NOMO-1 treated with dmso at 0.1 percent for 144 hours (cell line): ENCODE results near the gene MMS19.

ENCODE experiments used
- DNase-seq: peaks from one replicate; lab custom pipeline; 2025; ENCODE audit not compliant: unreplicated experiment; lab: John Stamatoyannopoulos, UW

The MMS19 gene

GRCh38 chr10:97525683-97526110 is 27.5 kb upstream of the MMS19 start:
- DNase-seq = no peak

- DNase-seq = no peak
Measured at GRCh38 chr10:97525086-97525485, 26.9 kb upstream of the MMS19 start.

- no peak for DNase-seq
Measured at GRCh38 chr10:97522937-97523336, 24.7 kb upstream of the MMS19 start.

DNA sequence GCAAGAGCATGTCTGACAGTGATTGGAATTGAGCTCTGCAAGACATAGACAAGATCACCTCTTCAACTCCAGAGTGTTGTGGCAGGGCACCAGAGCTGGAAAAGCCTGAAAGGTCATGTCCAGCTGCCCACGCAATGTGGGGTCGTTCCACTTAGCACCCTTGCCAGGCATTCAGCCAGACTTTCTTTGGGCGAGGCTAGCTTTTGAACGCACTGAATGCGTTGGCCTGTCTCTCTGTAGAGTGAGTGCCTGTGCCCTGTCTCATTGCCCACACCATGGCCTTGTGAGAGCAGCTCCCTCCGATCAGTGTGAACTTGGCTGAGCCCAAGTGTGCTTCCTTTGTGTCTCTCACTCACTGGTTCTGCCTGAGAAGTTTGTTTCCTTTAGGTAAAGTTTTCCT is 23.8 kb upstream of the MMS19 start:
- DNase-seq = no peak

- DNase-seq = no peak
Measured at GRCh38 chr10:97520978-97521761, 22.9 kb upstream of the MMS19 start.

GRCh38 chr10:97520520-97520919 is 22.3 kb upstream of the MMS19 start:
- no peak for DNase-seq

GRCh38 chr10:97519342-97519741 is 21.1 kb upstream of the MMS19 start:
- DNase-seq = no peak

DNA sequence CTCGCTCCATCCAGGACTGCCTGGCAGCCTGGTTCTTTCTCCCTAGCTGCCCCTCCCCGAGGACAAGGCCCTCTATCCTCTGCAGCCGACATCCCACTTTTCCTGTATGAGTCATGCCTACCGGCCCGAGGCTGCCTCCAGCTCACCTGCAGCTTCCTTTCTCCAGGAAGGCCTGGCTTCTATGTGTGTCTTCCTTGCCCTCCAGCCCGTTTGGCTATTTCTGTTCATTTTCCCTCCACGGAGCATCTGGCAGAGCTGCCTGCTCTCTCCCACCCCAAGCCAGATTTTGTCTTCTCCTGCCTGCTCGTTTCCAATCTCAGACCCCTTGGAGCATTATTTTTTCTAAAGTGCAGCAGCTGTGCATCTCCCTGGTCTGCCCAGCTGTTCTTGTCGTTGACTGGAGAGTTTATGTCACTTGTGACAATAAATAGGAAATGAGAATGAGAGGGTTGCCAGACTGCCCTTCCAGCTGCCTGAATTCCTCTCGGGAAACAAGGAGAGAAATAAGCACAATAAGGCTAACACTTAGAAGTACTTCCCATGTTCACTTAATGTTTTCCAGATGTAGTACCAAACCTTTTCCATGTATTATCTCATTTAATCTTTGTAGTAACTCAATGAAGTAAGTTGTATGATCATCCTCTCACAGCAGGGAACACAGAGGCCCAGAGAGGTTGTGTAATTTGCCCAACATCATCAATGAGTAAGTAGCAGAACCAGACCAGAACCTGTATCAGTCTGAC is 20.2 kb upstream of the MMS19 start:
- no peak for DNase-seq

DNA sequence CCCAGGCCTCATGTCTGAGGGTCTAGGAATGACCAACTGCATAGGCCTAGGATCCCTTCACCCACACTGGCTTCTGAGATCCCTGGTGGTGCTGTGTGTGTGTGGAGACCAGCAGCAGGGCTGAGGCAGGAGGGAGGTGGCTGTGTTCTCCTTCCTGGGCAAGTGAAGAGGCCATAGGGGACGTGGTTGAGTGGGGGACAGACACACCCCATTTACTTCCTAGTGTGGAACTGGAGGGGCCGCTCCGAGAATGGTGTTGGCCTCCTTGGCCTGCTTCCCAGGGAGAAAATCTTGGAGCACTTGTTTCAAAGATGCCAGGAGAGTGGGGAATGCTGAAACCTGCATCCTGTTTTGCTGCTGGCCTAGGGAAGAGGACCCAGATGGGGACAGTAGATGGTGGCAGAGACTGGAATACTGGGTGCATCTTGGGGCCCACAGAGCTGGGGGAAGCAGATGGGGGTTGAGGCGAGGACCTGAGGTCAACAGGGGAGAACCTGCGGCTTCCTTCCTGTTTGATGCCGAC is 19.6 kb upstream of the MMS19 start:
- no peak for DNase-seq

DNA sequence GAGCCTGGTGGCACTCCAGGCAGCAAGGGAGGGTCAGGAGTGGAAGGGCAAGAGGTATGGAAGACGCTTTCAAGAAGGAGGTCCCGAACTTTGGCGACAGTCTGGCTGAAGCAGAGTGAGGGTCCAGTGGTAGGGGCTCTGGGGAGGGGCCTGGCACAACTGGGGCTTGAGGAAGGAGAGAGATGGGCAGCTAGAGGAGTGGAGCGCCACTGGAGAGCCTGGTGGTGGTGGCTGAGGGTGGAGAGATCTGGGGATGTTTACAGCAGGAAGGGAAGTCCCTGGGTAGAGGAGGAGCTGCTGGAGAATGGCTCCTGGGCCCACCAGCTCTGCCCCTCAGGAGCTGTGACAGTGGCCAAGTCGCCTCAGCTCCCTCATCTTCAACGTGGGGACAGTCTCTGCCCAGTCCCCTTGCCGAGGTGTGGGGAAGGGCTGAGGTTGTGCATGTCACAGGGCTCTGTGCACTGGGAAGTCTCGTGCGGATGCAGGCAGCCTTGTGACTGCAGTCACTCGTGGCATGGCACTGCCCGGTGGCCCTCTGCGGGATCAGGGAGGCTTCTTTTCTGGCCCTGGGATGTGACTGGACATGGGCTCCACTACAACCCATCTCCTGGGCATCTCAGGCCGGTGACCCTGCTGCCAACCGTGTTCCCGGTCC is 19.0 kb upstream of the MMS19 start:
- no peak for DNase-seq

GRCh38 chr10:97515271-97515978 is 17.2 kb upstream of the MMS19 start:
- DNase-seq = no peak

DNA sequence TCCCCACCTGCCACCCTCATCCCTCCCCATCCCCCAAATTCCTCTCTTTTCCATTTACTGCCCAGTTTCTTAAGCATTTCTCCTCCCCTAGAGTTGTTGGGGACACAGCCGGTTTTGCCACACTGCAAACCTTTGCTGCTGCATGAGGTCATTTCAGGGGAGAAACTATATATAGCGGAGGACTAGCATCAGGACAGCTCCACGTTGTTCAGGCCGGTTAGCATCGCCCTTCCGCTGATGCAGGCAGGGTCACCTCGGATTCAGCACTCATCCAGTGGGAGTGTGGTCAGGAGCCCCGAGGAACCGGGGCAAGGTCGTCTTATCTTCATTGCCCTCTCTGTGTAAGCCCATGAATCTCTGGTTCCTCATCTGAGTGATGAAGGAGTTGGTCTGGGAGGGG is 16.1 kb upstream of the MMS19 start:
- DNase-seq = no peak

DNA sequence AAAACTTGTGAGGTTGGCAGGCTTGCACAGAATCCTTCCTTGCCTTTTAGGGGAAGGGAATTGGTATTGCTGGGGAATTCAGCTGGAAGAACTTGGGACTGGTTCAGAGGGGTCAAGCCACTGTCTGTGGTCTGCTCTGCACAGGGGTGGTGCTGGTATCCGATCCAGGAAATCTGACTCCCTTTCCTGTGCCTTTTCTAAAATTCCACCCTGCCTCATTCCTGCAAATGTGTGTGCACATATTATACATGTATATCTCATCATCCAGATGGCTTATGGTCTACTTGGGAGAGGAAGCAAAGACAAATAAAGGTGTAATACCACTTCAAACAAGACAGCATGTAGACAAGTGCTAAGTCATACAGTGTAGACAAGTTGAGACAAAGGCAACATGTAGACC is 14.8 kb upstream of the MMS19 start:
- DNase-seq = no peak

GRCh38 chr10:97511711-97512440 is 13.7 kb upstream of the MMS19 start:
- no peak for DNase-seq

DNA sequence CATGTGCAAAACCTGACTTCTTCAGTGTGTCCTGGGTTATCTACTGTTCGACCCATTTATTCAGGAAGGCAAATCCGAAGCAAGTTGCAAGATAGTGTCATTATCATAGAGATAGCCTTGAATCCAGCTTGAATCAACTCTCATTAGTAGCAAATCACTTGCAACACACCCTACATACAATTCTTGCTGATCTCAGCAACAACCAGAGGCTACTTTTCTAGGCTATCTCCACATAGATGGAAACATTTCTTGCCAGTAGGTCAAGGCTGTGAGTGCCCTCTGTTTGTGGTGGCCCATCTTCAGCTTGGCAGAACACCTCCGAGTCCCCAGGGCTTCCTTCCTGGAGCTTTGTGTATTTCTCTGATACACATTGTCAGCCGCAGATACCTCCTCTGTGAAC is 12.5 kb upstream of the MMS19 start:
- DNase-seq = no peak

- DNase-seq = no peak
Measured at GRCh38 chr10:97509120-97509680, 11.0 kb upstream of the MMS19 start.

DNA sequence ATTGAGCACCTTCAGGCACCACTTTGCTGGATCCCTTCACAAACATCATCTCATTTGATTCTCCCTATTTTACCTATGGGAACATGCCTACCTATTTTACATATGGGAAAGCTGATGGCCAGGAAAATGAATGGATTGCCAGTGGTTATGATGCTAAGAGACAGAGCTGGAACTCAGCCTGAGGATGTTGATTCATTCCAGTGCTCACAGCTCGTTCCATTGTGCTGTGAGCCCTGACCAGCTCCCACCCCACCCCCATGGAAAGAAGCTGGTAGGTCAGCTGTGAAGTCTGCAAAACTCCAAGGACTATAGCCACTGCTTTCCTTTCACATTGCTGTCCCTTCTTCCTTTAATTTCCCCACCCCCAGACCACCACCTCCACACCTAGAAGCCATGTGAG is 10.1 kb upstream of the MMS19 start:
- DNase-seq = no peak

DNA sequence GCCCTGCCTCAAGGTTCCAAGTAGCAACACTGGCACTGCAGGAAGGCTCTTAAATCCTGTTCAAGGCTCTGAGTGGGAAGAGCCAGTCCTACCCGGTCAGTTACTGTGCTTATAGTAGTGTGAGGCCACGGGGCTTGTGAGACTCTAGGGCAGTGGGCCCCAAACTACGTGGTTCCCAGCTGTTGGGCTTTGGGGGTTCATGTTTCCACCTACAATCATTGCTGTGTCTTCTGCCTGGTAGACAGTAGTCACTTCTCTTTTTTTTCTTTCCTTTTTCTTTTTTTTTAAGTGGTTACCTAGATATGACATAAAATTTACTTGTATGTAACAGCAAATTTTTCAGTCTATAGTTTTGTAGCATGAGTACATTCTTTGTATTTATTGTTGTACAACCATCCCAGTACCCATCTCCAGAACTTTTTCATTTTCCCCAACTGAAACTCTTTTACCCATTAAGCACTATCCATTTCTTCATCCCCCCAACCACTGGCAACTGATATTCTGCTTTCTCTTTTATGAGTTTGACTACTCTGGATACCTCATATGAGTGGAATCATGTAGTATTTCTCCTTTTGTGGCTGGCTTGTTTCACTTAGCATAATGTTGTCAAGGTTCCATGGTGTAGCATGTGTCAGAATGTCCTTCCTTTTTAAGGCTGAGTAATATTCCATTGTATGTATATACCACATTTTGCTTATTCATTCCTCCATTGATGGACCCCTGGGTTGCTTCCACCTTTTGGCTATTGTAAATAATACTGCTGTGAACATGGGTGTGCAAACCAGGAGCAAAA is 8.2 kb upstream of the MMS19 start:
- no peak for DNase-seq

- DNase-seq = no peak
Measured at GRCh38 chr10:97505152-97505551, 6.9 kb upstream of the MMS19 start.
